Measurements from ENCODE around the gene DENND10.
A peak's percentile ranks its signal among the peaks of the same experiment; 100 is the strongest.

GRCh38 chr10:119139464-119140067 lies 35.7 kb downstream of the DENND10 start:
- TF ChIP-seq CTCF (IDR thresholded peaks at IDR 0.05): peak in 2 of 4 experiments; percentile 19 to 46
- no peak for TF ChIP-seq POLR2A (IDR thresholded peaks at IDR 0.05)
- TF ChIP-seq POLR2AphosphoS5 (IDR thresholded peaks at IDR 0.05): no peak
